T-helper 2 cell treated with Interferon-gamma antibody and Interleukin-4, amounts not matched to agents 100 ng/mL and 5 ng/mL, for 36 hours (primary cell): Measurements from ENCODE around the gene POC1A. TPM values are rescaled to one million over a fixed set of nuclear protein-coding genes. Genes with fewer than 3 reads are reported as not detected.

Experiments
- intact Hi-C: fragments of 100-400 bp; cut with micrococcal nuclease; formaldehyde crosslinking; loops from one replicate; pipeline ENCODE4 v1.15.1; 2023
- total RNA-seq: library from RNA; stranded (reverse); gene quantifications from 2 replicates; pipeline ENCODE4 v1.2.3, GENCODE V29; 2022

Gene POC1A
- total RNA-seq, 1 donor from 2014 or later = 28.9 TPM

DNA sequence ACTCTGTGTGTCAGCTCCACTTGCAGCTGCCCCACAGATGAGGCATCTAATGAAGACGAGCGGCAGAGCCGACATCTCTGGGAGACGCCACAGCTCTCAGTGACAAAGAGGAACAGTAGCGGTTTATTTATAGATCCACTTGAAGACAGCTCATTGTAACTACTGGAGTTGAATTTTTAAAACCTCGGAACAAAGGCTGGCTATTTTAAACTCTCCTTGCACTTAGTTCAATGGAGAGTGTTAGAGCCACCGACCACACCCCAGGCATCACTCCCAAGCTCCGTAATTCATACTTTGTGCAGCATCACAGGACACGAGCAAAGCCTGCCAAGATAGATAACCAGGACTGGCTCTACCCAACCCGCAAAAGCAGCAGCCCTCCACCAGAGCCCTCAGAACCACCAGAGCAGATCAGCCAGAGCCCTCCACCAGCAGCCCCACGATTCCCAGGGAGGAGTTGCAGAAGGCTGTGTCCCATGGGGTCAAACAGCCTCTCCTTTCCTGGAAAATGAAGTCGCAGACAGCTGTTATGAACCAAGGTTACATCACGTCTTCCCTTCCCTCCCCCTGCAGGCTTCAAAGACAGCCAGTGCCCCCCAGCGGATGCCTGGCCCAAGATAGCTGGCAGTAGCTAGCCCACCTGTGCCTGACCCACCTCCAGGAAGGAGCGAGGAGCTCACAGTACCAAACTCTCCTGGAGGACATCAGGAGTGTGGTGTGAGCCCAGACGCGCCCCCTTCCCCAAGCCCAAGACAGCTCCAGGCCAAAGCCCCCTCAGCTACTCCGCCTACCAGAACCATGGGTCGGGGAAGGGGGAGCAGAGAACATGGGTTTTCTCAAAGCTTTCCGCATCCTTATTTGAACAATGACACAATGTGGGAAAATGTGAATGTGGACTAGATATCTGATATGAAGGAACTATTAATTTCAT is 45.7 kb downstream of the POC1A start:
- intact Hi-C loops = no loop called here

- intact Hi-C loops = no loop called here
These were observed 47.1 kb downstream of the POC1A start for GRCh38 chr3:52106951-52107611.

DNA sequence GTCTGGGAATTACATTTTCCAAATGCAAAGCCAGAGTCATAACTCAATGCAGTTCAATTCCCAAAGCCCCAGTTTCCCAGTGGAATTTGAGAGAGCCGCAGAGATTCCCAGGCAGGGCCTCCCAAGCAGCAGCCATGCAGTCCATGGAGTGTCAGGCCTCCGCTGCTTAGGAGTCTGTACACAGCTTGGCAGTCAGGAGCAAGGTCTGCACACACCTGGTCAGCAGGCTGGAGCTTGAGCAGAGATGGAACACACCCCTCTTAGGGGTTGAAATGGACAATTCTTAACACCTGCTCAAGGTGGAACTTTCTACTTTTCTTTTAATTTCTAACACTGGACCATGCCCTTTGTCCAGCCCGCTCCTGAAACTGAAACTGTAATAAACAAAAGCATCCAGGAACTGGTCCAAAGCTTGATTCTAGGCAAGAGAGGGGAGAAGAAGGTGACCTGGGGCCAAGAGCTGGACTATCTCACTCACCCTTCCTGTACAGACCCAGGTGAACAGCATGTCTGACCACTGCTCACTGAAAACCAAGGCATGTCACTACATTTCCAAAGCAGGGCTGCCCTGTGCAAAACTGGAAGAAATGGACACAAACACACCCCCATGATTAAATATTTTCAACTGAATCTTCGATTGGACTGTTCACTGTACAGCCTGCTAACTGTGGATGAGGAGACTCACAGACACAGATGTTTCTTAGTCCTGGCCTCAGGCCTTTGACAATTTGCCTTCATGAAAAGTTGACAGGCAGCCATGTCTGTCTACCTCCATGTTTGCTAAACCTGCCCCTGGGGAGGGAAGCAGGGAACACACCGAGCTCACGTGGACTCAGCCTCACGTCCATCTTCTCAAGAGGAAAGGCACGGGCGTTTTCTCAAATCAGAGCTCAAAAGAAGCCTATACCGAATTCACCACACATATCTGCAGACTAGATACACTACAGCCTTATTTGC is 49.3 kb downstream of the POC1A start:
- intact Hi-C loops = no loop called here

- intact Hi-C loops = no loop called here
These were observed 51.3 kb downstream of the POC1A start for GRCh38 chr3:52102934-52103333.

GRCh38 chr3:52099001-52099401 is 55.2 kb downstream of the POC1A start:
- intact Hi-C loops = no loop called here

DNA sequence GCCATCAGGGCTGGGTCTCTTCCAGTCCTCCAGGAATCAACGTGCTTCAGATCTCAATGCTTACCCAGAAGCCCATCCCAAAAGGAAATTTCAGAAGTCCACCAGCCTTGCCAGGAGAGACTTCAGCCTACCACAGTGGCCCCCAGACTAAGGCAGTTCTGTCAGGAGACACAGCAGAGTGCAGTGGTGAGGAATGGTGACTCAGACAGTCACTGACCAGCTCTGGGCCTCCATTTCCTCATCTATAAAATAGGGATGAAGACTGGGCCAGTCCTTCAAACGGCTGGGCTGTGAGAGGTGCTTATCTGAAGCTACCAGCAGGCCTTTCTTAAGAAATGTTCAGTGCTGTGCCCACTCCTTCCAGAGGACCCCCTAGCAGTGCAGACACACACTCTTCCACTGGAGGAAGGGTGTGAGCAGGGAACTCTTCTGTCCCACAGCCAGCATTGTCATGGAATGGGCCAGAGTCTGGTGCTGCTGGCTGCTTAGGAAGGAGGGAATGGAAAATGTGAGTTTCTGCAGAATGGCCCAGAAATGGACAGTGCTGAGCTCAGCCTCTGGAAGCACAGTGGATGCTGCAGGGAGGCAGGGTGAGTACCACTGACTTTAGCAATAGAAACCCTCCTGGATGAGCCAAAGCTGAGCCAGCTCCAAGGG is 56.2 kb downstream of the POC1A start:
- intact Hi-C loops = no loop called here

GRCh38 chr3:52095990-52096775 is 58.0 kb downstream of the POC1A start:
- intact Hi-C loops = no loop called here

- intact Hi-C loops = no loop called here
These were observed 59.4 kb downstream of the POC1A start for GRCh38 chr3:52094571-52095485.

DNA sequence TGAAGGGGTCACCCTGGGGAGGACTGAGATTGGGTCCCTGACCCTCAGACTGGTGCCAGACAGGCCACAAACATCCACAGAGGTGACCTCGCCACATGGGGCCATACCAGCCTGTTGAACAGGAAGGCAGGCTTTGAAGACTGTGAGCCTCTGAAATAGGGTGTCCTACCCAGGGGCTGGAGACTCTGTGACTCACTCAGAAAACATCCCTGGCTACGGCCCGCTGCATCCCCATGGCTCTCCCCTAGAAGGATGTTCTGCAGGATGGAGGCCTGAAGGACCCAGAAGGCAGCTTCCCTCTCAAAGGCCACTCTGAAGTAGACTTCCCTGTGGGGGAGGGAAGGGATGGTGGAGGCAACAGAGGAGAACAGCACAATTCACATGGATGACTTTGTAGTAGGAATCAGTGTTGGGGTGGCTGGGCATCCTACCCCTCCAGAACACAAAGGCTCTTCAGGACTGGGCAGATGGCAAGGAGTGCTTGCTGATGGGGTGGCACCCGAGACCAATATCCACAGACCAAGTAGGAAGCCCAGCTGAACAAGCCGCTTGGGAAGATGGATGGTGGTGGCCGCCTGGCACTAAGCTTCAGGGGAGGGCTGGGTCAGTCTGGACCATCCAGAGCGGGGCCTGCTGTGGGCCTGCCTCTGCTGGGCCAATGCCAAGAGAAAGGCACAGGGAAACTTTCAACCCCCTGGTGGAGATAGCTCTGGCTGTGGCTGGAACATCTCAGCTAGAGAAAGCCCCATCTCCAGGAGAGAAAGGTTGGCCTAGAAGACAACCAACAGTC is 60.3 kb downstream of the POC1A start:
- intact Hi-C loops = no loop called here

GRCh38 chr3:52092891-52093290 is 61.3 kb downstream of the POC1A start:
- intact Hi-C loops = no loop called here

DNA sequence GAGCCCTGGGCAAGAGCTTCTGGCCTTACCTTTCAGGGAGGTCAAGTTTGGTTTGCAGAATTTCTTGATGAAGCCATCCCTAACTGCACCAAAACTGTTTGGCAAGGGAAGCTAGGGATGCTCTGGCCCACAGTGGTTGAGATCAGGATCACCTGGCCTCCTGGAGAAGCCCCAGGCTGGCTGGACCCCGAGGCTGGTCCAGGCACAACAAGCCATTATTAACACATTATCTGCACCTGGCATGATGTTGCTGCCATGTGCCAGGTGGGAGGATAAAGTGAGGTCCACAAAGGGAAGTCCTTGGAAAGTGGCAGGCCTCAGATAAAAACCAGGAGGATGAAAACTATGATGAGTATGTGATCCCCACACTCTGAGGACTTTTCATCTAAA is 62.0 kb downstream of the POC1A start:
- intact Hi-C loops = no loop called here

GRCh38 chr3:52091586-52092270 is 62.5 kb downstream of the POC1A start:
- intact Hi-C loops = no loop called here

- intact Hi-C loops = no loop called here
These were observed 63.2 kb downstream of the POC1A start for GRCh38 chr3:52090933-52091468.

- intact Hi-C loops = no loop called here
These were observed 63.9 kb downstream of the POC1A start for GRCh38 chr3:52090131-52090932.

DNA sequence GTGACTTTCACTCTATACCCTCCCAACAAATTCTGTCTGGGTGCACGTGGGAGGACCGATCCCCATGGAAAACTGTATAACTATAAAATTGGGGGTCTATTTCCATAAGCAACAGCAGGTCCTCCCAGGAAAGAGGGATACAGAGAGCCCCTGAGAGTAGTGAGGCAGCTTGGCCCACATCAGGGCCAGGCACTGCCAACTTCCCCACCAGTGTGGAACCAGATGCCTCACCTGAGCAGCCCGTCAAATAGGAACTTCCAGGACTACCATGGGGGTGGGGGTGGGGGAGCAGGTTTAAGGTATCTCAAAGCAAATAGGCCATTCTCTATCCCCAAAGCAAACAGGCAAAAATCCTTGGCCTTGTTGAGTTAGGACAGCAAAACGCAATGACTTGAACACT is 64.5 kb downstream of the POC1A start:
- intact Hi-C loops = no loop called here
